NCI-H1092 treated with DMSO at 0.1 percent for 48 hours (cell line): ENCODE data around the gene MCC.
A peak's percentile ranks its signal among the peaks of the same experiment; 100 is the strongest.

Experiments
- DNase-seq: peaks from one replicate; lab custom pipeline; 2025; lab: John Stamatoyannopoulos, UW

MCC gene

DNA sequence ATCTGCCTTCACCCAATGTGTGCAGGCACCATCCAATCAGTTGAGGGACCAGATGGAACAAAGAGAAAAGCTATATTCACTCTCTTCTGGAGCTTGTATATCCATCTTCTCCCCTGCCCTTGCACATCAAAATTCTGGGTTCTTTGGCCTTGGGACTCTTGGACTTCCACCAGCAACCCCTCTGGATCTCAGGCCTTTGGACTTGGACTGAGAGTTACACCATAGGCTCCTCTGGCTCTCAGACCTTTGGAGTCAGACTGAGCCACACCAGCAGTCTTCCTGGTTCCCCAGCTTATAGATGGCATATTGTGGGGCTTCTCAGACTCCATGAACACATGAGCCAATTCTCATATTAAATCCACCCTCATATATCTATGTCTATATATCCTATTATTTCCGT lies 126.6 kb downstream of the MCC start:
- DNase-seq, result no peak

DNA sequence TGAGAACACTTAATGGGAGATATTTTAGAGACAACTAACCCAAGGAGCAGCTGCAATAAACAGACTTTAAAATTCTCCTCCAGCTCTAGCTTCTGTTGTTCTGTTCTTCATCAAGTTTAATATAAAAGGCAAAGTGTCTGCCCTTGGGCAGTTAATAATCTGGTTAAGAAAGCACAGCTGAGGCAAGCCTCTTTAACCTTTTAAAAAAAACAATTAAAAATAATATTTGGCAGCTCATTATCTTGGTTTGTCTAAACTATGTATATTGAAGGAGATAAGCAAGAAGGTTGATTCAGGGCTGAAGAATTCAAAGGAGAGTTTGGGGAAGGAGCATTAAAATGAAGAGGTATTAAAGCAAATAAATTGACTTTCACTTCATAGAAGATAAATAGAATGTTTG lies 128.8 kb downstream of the MCC start:
- DNase-seq, result no peak

DNA sequence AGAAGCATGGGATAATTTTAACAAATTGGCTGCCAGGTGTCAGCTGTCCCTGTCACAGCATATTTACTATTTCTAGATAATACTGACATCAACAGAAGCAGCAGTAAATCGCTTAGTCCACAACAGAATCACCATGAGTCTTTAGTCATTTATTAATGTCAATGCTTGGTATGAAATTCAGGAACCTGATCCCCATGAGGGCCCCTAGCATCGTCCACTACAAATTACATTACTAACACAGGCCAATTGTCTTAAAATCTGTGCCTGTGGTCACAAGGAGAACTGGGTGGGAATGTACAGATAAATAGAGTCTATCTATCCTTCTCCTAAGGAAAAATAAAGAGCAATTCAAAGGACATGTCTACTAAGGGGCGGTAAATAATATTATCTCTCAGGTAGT lies 129.6 kb downstream of the MCC start:
- no peak for DNase-seq

- DNase-seq, result no peak
Observed at GRCh38 chr5:113357696-113358476, 130.4 kb downstream of the MCC start.

- DNase-seq, result no peak
Observed at GRCh38 chr5:113356487-113356886, 131.8 kb downstream of the MCC start.

DNA sequence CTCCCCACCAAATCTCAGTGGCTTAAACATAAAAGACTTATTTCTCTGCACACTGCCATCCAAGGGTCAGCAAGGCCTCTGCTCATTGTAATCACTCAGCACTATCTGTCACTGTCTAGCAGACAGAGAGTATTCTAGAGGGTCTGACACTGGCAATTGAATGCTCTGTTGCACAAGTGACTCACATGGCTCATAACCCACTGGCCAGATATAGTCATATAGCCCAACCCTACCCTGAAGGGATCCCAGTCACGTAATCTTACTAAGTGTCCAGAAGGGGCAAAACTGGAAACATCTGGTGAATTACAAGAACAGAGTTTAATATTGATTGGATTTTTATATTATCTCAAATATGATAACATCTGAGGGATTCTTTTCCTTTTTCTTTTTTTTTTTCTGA lies 134.2 kb downstream of the MCC start:
- DNase-seq, result no peak

DNA sequence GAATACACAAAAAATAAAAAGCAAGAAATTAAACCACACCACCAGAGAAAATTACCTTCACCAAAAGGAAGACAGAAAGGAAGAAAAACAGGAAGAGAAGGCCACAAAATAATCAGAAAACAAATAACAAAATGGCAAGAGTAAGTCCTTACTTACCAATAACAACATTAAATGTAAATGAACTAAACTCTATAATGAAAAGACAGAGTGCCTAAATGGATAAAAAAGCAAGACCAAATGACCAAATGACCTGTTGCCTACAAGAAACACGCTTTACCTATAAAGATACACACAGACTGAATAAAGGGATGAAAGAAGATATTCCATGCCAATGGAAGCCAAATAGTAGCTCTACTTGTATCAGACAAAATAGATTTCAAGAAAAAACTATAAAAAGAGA lies 140.7 kb downstream of the MCC start:
- DNase-seq, result no peak

- no peak for DNase-seq
Observed at GRCh38 chr5:113344973-113345940, 143.0 kb downstream of the MCC start.

- DNase-seq, result no peak
Observed at GRCh38 chr5:113343343-113343742, 144.9 kb downstream of the MCC start.

GRCh38 chr5:113340537-113340936 lies 147.7 kb downstream of the MCC start:
- DNase-seq, result no peak

- DNase-seq, result no peak
Observed at GRCh38 chr5:113338628-113339027, 149.6 kb downstream of the MCC start.

GRCh38 chr5:113337515-113338415 lies 150.5 kb downstream of the MCC start:
- no peak for DNase-seq

GRCh38 chr5:113336975-113337374 lies 151.3 kb downstream of the MCC start:
- DNase-seq, result peak; percentile 33

DNA sequence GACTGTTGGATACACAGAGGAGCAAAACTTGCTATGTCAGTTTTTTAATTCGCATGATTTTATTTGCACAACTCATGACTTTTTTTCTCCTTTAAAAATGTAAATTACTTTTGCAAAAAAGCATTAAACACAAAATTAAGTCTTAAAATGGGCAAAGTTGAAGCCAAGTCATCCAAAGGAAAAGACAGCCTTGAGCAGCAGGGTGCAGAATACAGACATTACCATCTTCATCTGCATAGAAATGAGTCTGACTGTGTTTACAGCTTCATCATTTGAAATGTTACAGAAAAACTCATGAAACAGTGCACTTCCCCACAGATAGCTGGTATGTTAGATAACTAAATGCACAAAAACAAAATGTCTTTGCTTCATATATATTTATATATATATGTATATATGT lies 154.8 kb downstream of the MCC start:
- no peak for DNase-seq

- DNase-seq, result no peak
Observed at GRCh38 chr5:113331209-113331551, 157.1 kb downstream of the MCC start.

GRCh38 chr5:113330533-113331208 lies 157.6 kb downstream of the MCC start:
- peak; percentile 52 for DNase-seq

- no peak for DNase-seq
Observed at GRCh38 chr5:113329981-113330380, 158.3 kb downstream of the MCC start.

DNA sequence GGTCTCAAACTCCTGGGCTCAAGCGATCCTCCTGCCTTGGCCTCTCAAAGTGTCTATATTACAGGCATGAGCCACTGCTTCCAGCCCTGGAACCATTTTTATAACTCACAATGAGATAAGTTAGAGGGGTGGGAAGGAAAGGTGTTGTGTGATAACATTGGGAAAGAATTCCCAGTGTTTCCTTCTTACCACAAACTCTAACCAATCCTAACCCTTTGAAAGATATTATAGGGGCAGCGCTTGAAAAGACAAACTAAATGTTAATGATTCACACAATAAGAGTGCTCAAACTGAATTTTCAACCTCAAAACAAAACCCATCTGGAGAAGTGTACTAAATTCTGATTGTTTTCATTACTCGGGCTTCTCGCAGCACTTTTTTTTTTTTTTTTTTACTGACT lies 163.2 kb downstream of the MCC start:
- DNase-seq, result no peak

- DNase-seq, result no peak
Observed at GRCh38 chr5:113321276-113321675, 167.0 kb downstream of the MCC start.

- no peak for DNase-seq
Observed at GRCh38 chr5:113320273-113320780, 167.9 kb downstream of the MCC start.
